Testis (tissue), 3 donors: ENCODE data around the gene UMOD. TPM values are rescaled to one million over a fixed set of nuclear protein-coding genes. Genes with fewer than 3 reads are reported as not detected.

Experiments
- DNase-seq: peaks from one replicate; pipeline ENCODE4 v3.0.0-alpha.2; 2019
- H3K27ac ChIP-seq, 2 donors: fragments of 200-600 bp; sonication (generic); one replicate each; pipeline ENCODE4 v1.5.1; 2019
- H3K27me3 ChIP-seq: fragments of 200-600 bp; sonication (generic); one replicate; pipeline ENCODE4 v1.5.1; 2019
- H3K36me3 ChIP-seq: fragments of 200-600 bp; sonication (generic); one replicate; pipeline ENCODE4 v1.5.1; 2017; ENCODE audit warnings: low read depth; ENCODE audit errors: missing control alignments
- H3K4me1 ChIP-seq: fragments of 200-600 bp; sonication (generic); one replicate; pipeline ENCODE4 v1.5.1; 2019
- H3K4me3 ChIP-seq, 2 donors: fragments of 200-600 bp; sonication (generic); one replicate each; pipeline ENCODE4 v1.5.1; 2017 to 2019
- H3K9me3 ChIP-seq: fragments of 200-600 bp; sonication (generic); one replicate; pipeline ENCODE4 v1.5.1; 2017
- POLR2A ChIP-seq: fragments of 450-650 bp; IDR thresholded peaks from one replicate; pipeline ENCODE4 v1.6.1; 2017; ENCODE audit warnings: antibody characterized with exemption, mild to moderate bottlenecking, moderate library complexity
- WGBS, 2 donors: methylation state at CpG; one replicate each; pipeline ENCODE4 v1.1.5; 2018; 5-methylcytosine and 5-hydroxymethylcytosine counted together
- intact Hi-C: fragments of 100-400 bp; cut with DNase I; formaldehyde crosslinking; loops from one replicate; pipeline ENCODE4 v1.15.1; 2023; ENCODE audit warnings: low total_unique reads
- polyA plus RNA-seq: library from polyadenylated mRNA; stranded (reverse); fragments of 350-450 nt; fragmentation: Illumina TruSeq; extraction: RNeasy Lipid Tissue Mini Kit (QIAGEN cat#74804); gene quantifications from one replicate; pipeline ENCODE4 v1.2.3, GENCODE V29; 2014; ENCODE audit warnings: low read depth, low replicate concordance; ENCODE audit not compliant: insufficient read depth
- total RNA-seq, 2 donors: library from RNA; depleted of rRNA; stranded (reverse); fragments of >200 nt; gene quantifications; one replicate each; pipeline ENCODE4 v1.2.3, GENCODE V29; 2016
- TF ChIP-seq, protein P1 (sequence below), 3 experiments: fragments of 450-650 bp in 2 of 3; fragments of 200-600 bp in 1 of 3; sonication (generic) in 1 of 3; IDR thresholded peaks; one replicate each; pipeline ENCODE4 v1.5.1; 2016 to 2019; ENCODE audit warnings: antibody characterized with exemption in 3 of 3, mild to moderate bottlenecking in 2 of 3, moderate library complexity in 1 of 3

Gene UMOD
- total and polyA plus RNA-seq, 3 donors from 2014 or later = 0.43 to 3.8 (median 0.99) TPM

DNA sequence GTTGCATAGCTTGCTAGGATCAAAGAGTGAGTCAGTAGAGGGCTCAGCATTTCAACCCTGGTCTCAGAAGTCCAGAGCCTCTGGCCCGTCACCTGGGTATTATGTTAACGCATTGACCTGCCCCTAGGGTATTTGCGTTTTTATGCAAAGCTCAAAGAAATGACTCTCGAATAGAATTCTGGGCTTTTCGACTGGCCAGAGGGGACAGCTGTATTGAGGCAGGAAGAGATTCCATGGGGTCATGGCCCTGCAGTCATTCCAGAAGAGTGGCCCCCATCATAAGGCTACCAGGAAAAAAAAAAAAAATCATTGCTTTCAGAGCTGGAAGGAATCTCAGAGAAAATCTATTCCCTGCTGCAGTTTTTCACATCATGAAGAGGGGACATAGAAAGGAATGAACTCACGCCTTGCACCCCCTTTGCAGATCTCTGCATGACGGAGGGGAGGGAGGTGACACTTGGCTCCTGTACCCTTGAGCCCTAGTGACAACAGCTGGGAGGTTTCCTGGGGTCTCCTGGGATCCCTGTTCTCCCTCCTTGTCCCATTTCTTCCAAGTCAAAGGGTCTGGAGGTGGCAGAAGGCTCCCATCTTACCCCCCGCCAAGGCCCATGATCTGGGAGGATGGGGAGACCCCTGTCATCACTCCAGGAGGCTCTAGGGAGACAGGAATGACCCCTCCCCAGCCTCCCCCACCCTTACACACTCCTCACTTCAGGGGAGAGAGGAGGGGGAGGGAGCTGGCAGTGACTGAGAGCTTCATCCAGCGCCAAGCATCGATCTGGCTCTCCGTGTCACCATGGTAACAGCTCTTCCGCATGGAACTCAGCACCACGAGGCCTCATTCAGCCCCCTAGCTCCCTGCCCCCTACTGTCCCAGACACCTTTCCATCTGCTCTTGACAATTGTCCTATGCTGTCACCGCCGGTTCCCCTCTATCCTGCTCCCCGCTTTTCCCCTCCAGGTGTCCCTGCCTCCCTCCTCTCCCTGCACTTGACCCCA is 61.0 kb downstream of the UMOD start:
- Histone ChIP-seq H3K36me3 (no peaks in the 10 kb centered on the region), H3K4me3 (no peak overlapping the region), H3K9me3 (no peaks in the 10 kb centered on the region), H3K4me1 (no peaks in the 10 kb centered on the region), H3K27ac (no peak overlapping the region), H3K27me3 (no peaks in the 10 kb centered on the region)
- no peak for DNase-seq
- intact Hi-C loops = no loop called here
- TF ChIP-seq, protein P1, sequence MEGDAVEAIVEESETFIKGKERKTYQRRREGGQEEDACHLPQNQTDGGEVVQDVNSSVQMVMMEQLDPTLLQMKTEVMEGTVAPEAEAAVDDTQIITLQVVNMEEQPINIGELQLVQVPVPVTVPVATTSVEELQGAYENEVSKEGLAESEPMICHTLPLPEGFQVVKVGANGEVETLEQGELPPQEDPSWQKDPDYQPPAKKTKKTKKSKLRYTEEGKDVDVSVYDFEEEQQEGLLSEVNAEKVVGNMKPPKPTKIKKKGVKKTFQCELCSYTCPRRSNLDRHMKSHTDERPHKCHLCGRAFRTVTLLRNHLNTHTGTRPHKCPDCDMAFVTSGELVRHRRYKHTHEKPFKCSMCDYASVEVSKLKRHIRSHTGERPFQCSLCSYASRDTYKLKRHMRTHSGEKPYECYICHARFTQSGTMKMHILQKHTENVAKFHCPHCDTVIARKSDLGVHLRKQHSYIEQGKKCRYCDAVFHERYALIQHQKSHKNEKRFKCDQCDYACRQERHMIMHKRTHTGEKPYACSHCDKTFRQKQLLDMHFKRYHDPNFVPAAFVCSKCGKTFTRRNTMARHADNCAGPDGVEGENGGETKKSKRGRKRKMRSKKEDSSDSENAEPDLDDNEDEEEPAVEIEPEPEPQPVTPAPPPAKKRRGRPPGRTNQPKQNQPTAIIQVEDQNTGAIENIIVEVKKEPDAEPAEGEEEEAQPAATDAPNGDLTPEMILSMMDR (IDR thresholded peaks at IDR 0.05) = no peak
- TF ChIP-seq POLR2A = no peak
- WGBS, 2 donors = 51 to 63% methylated on average over 15 to 16 of the region's 16 CpGs

DNA sequence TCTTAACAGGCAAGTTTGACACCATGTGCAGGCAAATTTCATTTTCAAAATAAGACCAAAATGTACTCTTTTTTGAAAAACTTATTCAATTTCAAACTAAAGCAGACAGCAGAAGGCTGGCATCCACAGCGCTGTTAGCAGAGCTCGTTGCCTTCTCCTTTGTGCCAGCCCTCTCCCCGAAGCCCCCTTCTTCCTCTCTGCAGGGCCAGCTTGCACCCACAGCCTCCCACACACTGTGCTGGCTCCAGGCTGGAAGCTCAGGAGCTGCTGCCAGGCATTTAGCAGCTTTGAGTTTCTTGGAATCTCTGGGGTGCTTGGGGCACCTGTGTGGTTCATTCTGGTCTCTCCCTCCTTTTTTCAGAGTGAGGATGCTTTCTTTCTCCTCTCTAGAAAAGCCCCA is 62.9 kb downstream of the UMOD start:
- DNase-seq = no peak
- Histone ChIP-seq H3K4me3 (no peak overlapping the region), H3K4me1 (no peaks in the 10 kb centered on the region), H3K27ac (no peak overlapping the region), H3K36me3 (no peaks in the 10 kb centered on the region), H3K27me3 (no peaks in the 10 kb centered on the region), H3K9me3 (no peaks in the 10 kb centered on the region)
- 46 to 59% methylated on average over 3 of the region's 3 CpGs for WGBS, 2 donors
- no peak for TF ChIP-seq POLR2A
- TF ChIP-seq, protein P1 (IDR thresholded peaks at IDR 0.05) = no peak
- intact Hi-C loops = no loop called here

DNA sequence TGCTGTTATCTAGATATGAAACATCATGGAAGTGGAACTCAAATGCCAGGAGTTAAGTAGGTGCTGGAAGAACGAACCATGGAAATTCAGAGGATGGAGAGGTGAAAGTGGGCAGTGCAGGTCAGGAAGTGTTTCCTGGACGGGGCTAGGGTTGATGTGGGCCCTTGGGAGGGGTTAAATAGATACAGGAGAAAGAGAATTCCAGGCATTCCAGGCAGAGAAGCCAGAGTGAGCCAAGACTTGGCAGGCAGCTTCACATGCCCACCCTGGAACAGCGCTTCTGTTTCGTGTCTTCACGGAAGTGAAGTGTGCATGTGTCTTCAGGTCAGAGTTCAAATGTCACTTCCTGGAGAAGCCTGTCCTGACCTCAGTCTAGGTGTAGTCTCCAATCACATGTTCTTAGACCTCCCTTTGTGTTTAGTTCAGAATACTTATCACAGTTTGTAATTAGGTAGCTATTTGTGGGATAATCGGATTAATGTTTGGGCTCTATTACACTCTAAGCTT is 66.5 kb downstream of the UMOD start:
- no peak overlapping the region for H3K27ac ChIP-seq
- no peaks in the 10 kb centered on the region for H3K36me3 ChIP-seq
- H3K27me3 ChIP-seq = no peaks in the 10 kb centered on the region
- TF ChIP-seq, protein P1 (IDR thresholded peaks at IDR 0.05) = no peak
- no peak for TF ChIP-seq POLR2A
- H3K9me3 ChIP-seq = no peaks in the 10 kb centered on the region
- WGBS, 2 donors = 62 to 63% methylated on average over 6 of the region's 6 CpGs
- no peak for DNase-seq
- H3K4me3 ChIP-seq = no peak overlapping the region
- H3K4me1 ChIP-seq = no peaks in the 10 kb centered on the region
- intact Hi-C loops = no loop called here

Other genes starting within 250 kb of the UMOD start
- gene GP2, start 25.2 kb downstream of the UMOD start, total RNA-seq = under 1 TPM; 0.31 to 0.56 TPM
- 0.45 TPM for gene GP2, start 25.2 kb downstream of the UMOD start, polyA plus RNA-seq
- 10 to 100 TPM in 1 of 2 donors, 1 to 10 TPM in 1; 5.8 to 10.1 TPM for gene PDILT, start 52.0 kb upstream of the UMOD start, total RNA-seq
- gene PDILT, start 52.0 kb upstream of the UMOD start, polyA plus RNA-seq = 26.8 TPM
- 1 to 10 TPM; 5.3 to 5.6 TPM for gene ACSM5, start 56.8 kb upstream of the UMOD start, total RNA-seq
- 2.4 TPM for gene ACSM5, start 56.8 kb upstream of the UMOD start, polyA plus RNA-seq
- gene ACSM2A, start 98.8 kb upstream of the UMOD start, total RNA-seq = under 1 TPM in 1 of 2 donors, not detected in 1; 0.12 TPM
- gene ACSM2A, start 98.8 kb upstream of the UMOD start, polyA plus RNA-seq = 0.28 TPM
- gene ACSM2B, start 223.7 kb upstream of the UMOD start, total RNA-seq = under 1 TPM; 0.37 to 0.94 TPM
- 0.54 TPM for gene ACSM2B, start 223.7 kb upstream of the UMOD start, polyA plus RNA-seq